Stomach (tissue), 19 donors: Measurements from ENCODE around the gene ACKR1. TPM values are rescaled to one million over a fixed set of nuclear protein-coding genes. Genes with fewer than 3 reads are reported as not detected.

Experiments
- DNase-seq, 2 donors: peaks; one replicate each; pipeline versions ENCODE4 v3.0.0 to v3.0.0-alpha.2; 2013 to 2019
- H3K27ac ChIP-seq, 5 donors: fragments of 200-600 bp in 4 of 5; sonication (generic) in 4 of 5; one replicate each; pipeline ENCODE4 v1.5.1; 2013 to 2019; ENCODE audit warnings: mild to moderate bottlenecking in 1 of 5, moderate library complexity in 1 of 5
- H3K27me3 ChIP-seq, 3 donors: fragments of 200-600 bp; sonication (generic); one replicate each; pipeline ENCODE4 v1.5.1; 2017 to 2019; ENCODE audit warnings: mixed run types in 1 of 3
- H3K36me3 ChIP-seq, 4 donors: fragments of 200-600 bp; sonication (generic); 1 replicate in 3 of 4; 2 replicates in 1 of 4; pipeline ENCODE4 v1.5.1; 2016 to 2019
- H3K4me1 ChIP-seq, 4 donors: fragments of 200-600 bp; sonication (generic); one replicate each; pipeline ENCODE4 v1.5.1; 2016 to 2019
- H3K4me3 ChIP-seq, 4 donors: fragments of 200-600 bp; sonication (generic) in 3 of 4; one replicate each; pipeline ENCODE4 v1.5.1; 2016 to 2019; ENCODE audit warnings: mild to moderate bottlenecking in 1 of 4
- H3K9me3 ChIP-seq, 4 donors: fragments of 200-600 bp; sonication (generic); one replicate each; pipeline ENCODE4 v1.5.1; 2016 to 2019
- EP300 ChIP-seq: sonication (generic); formaldehyde crosslinking; IDR thresholded peaks from one replicate; pipeline ENCODE4 v1.6.1; 2017; ENCODE audit warnings: antibody characterized with exemption
- POLR2A ChIP-seq, 4 donors: fragments of 450-650 bp; IDR thresholded peaks; one replicate each; pipeline ENCODE4 v1.6.1; 2016; ENCODE audit warnings: antibody characterized with exemption in 4 of 4, control low read depth in 2 of 4, mild to moderate bottlenecking in 1 of 4, moderate library complexity in 1 of 4
- POLR2AphosphoS5 ChIP-seq, 3 donors: sonication (generic); formaldehyde crosslinking; IDR thresholded peaks; one replicate each; pipeline ENCODE4 v1.6.1; 2016; ENCODE audit warnings: antibody characterized with exemption in 3 of 3
- WGBS, 5 donors: extraction: QIAGEN DNeasy Blood & Tissue Kit in 3 of 5; methylation state at CpG; one replicate each; pipeline versions ENCODE4 v1.1.5 to v1.1.7; 2013 to 2018; 5-methylcytosine and 5-hydroxymethylcytosine counted together
- intact Hi-C: fragments of 100-400 bp; cut with DNase I; formaldehyde crosslinking; loops from one replicate; pipeline ENCODE4 v1.15.1; 2023; ENCODE audit warnings: low total_unique reads
- long read RNA-seq, 10 donors: transcript quantifications; one replicate each; lab custom pipeline, GENCODE V29; 2026
- polyA plus RNA-seq, 3 donors: library from polyadenylated mRNA; stranded (reverse); fragments of 200-250 nt; gene quantifications; one replicate each; pipeline ENCODE4 v1.2.3, GENCODE V29; 2013
- total RNA-seq, 5 donors: library from RNA; depleted of rRNA; stranded (reverse); fragments of >200 nt; gene quantifications; one replicate each; pipeline versions ENCODE4 v1.1.0 to v1.2.3, GENCODE V29; 2014 to 2016
- TF ChIP-seq, protein P1 (sequence below), 7 experiments: fragments of 450-650 bp in 4 of 7; fragments of 200-600 bp in 3 of 7; sonication (generic) in 3 of 7; IDR thresholded peaks; one replicate each; pipeline ENCODE4 v1.5.1; 2016 to 2019; ENCODE audit warnings: antibody characterized with exemption in 7 of 7, control low read depth in 2 of 7, mild to moderate bottlenecking in 1 of 7
- donor health status: healthy with polysubstance abuse.
- donor health status: Bipolar disorder and iron deficiency.
- donor health status: healthy.

Gene ACKR1, protein sequence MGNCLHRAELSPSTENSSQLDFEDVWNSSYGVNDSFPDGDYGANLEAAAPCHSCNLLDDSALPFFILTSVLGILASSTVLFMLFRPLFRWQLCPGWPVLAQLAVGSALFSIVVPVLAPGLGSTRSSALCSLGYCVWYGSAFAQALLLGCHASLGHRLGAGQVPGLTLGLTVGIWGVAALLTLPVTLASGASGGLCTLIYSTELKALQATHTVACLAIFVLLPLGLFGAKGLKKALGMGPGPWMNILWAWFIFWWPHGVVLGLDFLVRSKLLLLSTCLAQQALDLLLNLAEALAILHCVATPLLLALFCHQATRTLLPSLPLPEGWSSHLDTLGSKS
- total RNA-seq, result 10 to 100 TPM in 3 of 5 donors, 1 to 10 TPM in 2; 4.3 to 23.2 (median 10.5) TPM
- 10 to 100 TPM in 2 of 3 donors, 1 to 10 TPM in 1; 6.8 to 41.3 (median 14.4) TPM for polyA plus RNA-seq
- long read RNA-seq, donor 1, partial matches to known transcripts, result 0 of 2 reads
- long read RNA-seq, donor 1, other reads (novel, unspliced or antisense), result 0 of 2 reads
- long read RNA-seq, donor 2, partial matches to known transcripts, result 0 of 2 reads
- long read RNA-seq, donor 2, other reads (novel, unspliced or antisense), result 0 of 2 reads
- long read RNA-seq, donor 3, partial matches to known transcripts, result 0 of 1 reads
- long read RNA-seq, donor 3, other reads (novel, unspliced or antisense), result 0 of 1 reads
- long read RNA-seq, donor 4, result 0 reads
- long read RNA-seq, donor 5, transcript ACKR1-202 (2 exons, 2,008 nt), result major isoform, 5 of 6 reads
- long read RNA-seq, donor 5, partial matches to known transcripts, result 0 of 6 reads
- long read RNA-seq, donor 5, other reads (novel, unspliced or antisense), result 0 of 6 reads
- long read RNA-seq, donor 6, result 0 reads
- long read RNA-seq, donor 7, partial matches to known transcripts, result 0 of 5 reads
- long read RNA-seq, donor 7, other reads (novel, unspliced or antisense), result 0 of 5 reads
- long read RNA-seq, donor 8, transcript ACKR1-202 (2 exons, 2,008 nt), result major isoform, 5 of 6 reads
- long read RNA-seq, donor 8, partial matches to known transcripts, result 0 of 6 reads
- long read RNA-seq, donor 8, other reads (novel, unspliced or antisense), result 0 of 6 reads
- long read RNA-seq, donor 9, partial matches to known transcripts, result 0 of 3 reads
- long read RNA-seq, donor 9, other reads (novel, unspliced or antisense), result 0 of 3 reads
- long read RNA-seq, donor 10, partial matches to known transcripts, result 0 of 1 reads
- long read RNA-seq, donor 10, other reads (novel, unspliced or antisense), result 0 of 1 reads

DNA sequence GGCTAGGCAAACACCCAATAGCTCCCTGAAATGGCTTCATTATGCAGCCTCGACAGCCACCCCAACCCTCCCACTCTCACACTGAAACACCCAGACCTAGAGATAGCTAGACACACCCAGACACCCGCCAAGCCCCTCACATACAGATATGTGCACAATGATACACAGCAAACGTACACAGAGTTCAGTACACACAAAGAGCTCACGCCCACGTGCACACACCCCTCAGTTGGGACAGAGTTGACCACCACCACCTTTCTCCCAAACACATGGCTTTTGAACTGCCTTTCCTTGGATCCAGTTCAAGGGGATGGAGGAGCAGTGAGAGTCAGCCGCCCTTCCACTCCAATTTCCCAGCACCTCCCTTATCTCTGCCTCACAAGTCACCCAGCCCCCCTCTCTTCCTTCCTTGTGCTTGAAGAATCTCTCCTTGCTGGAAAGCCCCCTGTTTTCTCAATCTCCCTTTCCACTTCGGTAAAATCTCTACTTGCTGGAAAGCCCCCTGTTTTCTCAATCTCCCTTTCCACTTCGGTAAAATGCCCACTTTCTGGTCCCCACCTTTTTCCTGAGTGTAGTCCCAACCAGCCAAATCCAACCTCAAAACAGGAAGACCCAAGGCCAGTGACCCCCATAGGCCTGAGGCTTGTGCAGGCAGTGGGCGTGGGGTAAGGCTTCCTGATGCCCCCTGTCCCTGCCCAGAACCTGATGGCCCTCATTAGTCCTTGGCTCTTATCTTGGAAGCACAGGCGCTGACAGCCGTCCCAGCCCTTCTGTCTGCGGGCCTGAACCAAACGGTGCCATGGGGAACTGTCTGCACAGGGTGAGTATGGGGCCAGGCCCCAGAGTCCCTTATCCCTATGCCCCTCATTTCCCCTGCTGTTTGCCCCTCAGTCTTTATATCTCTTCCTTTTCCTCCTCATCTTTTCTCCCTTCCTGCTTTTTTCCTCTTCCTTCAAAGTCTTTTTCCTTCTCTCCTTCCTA is at the start of gene ACKR1:
TSS of gene ACKR1 (plus strand) at position 715 of the 981 bp plus-strand sequence. CDS start at position 800, 85 bp downstream.
- intact Hi-C loops, result no loop called here
- Histone ChIP-seq H3K27me3 (peaks cover 0 to 88% (median 21%) of the 10 kb centered on the region in 3 donors), H3K4me3 (peak within 1 kb of the TSS; percentile 5 to 17 (median 10)), H3K36me3 (no peaks in the 10 kb centered on the region), H3K27ac (peak within 1 kb of the TSS in 1 of 5 donors; percentile 14), H3K4me1 (no peaks in the 10 kb centered on the region), H3K9me3 (no peaks in the 10 kb centered on the region)
- WGBS, 5 donors, result 38 to 48% (median 42%) methylated on average over 13 of the region's 13 CpGs
- peak in 1 of 2 donors; percentile 19 for DNase-seq
- no peak for TF ChIP-seq POLR2A (IDR thresholded peaks at IDR 0.05)
- TF ChIP-seq POLR2AphosphoS5 (IDR thresholded peaks at IDR 0.05), result no peak
- TF ChIP-seq EP300, result no peak
- TF ChIP-seq, protein P1, sequence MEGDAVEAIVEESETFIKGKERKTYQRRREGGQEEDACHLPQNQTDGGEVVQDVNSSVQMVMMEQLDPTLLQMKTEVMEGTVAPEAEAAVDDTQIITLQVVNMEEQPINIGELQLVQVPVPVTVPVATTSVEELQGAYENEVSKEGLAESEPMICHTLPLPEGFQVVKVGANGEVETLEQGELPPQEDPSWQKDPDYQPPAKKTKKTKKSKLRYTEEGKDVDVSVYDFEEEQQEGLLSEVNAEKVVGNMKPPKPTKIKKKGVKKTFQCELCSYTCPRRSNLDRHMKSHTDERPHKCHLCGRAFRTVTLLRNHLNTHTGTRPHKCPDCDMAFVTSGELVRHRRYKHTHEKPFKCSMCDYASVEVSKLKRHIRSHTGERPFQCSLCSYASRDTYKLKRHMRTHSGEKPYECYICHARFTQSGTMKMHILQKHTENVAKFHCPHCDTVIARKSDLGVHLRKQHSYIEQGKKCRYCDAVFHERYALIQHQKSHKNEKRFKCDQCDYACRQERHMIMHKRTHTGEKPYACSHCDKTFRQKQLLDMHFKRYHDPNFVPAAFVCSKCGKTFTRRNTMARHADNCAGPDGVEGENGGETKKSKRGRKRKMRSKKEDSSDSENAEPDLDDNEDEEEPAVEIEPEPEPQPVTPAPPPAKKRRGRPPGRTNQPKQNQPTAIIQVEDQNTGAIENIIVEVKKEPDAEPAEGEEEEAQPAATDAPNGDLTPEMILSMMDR (IDR thresholded peaks at IDR 0.05), result no peak

DNA sequence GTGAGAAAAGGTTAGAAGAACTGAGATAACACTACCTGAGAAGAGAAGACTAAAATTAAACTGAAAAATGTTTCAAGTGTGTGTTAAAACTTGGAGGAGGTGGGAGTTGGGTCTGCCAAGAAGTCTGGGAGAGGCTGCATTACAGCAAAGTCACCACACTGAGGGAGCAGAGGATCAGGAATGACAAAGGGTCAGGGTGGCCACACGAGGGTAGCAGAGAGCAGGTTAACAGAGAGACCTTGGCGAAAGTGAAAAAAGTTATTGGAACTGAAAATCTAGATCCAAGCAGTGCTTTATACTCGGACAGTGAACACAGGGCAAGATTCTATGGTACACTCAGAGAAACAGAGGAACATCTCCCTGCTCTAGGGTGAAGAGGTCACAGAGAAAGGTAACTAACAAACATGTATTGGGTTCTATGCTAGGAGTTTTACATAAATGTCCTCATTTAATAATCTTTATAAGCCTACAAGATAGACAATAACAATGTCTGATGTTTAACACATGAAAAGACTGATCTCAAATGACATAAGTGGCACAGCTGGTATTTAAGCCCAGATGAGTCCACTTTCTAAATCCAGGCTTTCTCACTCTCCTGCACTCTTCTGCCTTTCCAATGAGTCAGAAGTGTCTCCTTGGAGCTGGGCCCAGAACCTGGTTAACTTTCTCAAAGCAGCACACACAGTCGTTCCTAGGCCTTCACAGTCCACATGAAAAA is 43.5 kb upstream of the ACKR1 start:
- no peaks in the 10 kb centered on the region for H3K36me3 ChIP-seq
- peaks cover 0 to 8% (median 0%) of the 10 kb centered on the region in 4 donors for H3K4me1 ChIP-seq
- DNase-seq, result peak; percentile 68 to 91
- 1 to 5% (median 2%) methylated on average over 4 of the region's 4 CpGs for WGBS, 5 donors
- peak overlapping the region in 2 of 5 donors; percentile 41 to 48 for H3K27ac ChIP-seq
- H3K9me3 ChIP-seq, result no peaks in the 10 kb centered on the region
- intact Hi-C loops, result loop anchor here (10.0 kb wide), 1 partner anchor 54 kb away; no protein-coding TSS in a partner anchor
- TF ChIP-seq POLR2AphosphoS5 (IDR thresholded peaks at IDR 0.05) (peak in 1 of 3 donors; percentile 30), POLR2A (IDR thresholded peaks at IDR 0.05) (no peak)
- TF ChIP-seq, protein P1 (IDR thresholded peaks at IDR 0.05), result peak in 5 of 7 experiments; percentile 82 to 98 (median 87)
- peaks cover 0 to 9% (median 0%) of the 10 kb centered on the region in 3 donors for H3K27me3 ChIP-seq
- no peak overlapping the region for H3K4me3 ChIP-seq

DNA sequence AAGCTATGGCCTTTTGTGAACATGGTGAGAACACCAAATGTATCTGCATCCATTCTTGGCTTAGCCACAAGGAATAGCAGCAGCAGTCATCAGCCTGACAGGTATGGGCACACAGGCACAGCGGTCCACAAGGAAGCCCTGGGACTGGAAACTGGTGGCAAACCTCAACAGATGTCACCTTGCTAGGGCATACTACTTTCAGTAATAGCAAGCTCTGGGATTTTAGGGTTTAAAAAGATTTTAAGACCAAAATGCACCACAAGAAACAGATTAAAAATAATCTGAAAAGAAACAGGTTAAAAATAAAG is 43.0 kb upstream of the ACKR1 start:
- no peak for DNase-seq
- Histone ChIP-seq H3K36me3 (no peaks in the 10 kb centered on the region), H3K27ac (no peak overlapping the region), H3K27me3 (peaks cover 0 to 9% (median 0%) of the 10 kb centered on the region in 3 donors), H3K4me3 (no peak overlapping the region), H3K4me1 (peaks cover 0 to 8% (median 0%) of the 10 kb centered on the region in 4 donors), H3K9me3 (no peaks in the 10 kb centered on the region)
- no peak for TF ChIP-seq EP300
- TF ChIP-seq POLR2A (IDR thresholded peaks at IDR 0.05), result no peak
- TF ChIP-seq, protein P1 (IDR thresholded peaks at IDR 0.05), result no peak
- no peak for TF ChIP-seq POLR2AphosphoS5 (IDR thresholded peaks at IDR 0.05)
- 67 to 97% (median 82%) methylated on average over 1 of the region's 1 CpG for WGBS, 5 donors
- intact Hi-C loops, result loop anchor here (10.0 kb wide), 1 partner anchor 53 kb away; no protein-coding TSS in a partner anchor
